GM21390 (cell line): Measurements from ENCODE around the gene RELA.
"Not testable (repeated sequence)": the region's sequence is repeated elsewhere in the genome, so short reads cannot be mapped to it uniquely, and the experiment has no call there.

Experiments used
- ATAC-seq: cut with Tn5 transposase; IDR thresholded peaks from one replicate; pipeline ENCODE4 v1.9.1; 2021; ENCODE audit not compliant: unreplicated experiment

Gene RELA

GRCh38 chr11:65649656-65650546, 12.8 kb downstream of the RELA start:
- no peak for ATAC-seq

GRCh38 chr11:65648997-65649493, 13.7 kb downstream of the RELA start:
- ATAC-seq = no peak

- no peak for ATAC-seq
Measured at GRCh38 chr11:65646958-65647701, 15.6 kb downstream of the RELA start.

GRCh38 chr11:65646288-65646957, 16.3 kb downstream of the RELA start:
- no peak for ATAC-seq

GRCh38 chr11:65645710-65646109, 17.0 kb downstream of the RELA start:
- ATAC-seq = no peak

- no peak for ATAC-seq
Measured at GRCh38 chr11:65644837-65645236, 17.9 kb downstream of the RELA start.

- no peak for ATAC-seq
Measured at GRCh38 chr11:65643971-65644370, 18.7 kb downstream of the RELA start.

GRCh38 chr11:65642014-65642671, 20.6 kb downstream of the RELA start:
- no peak for ATAC-seq

GRCh38 chr11:65641297-65642013, 21.3 kb downstream of the RELA start:
- ATAC-seq = no peak

- ATAC-seq = no peak
Measured at GRCh38 chr11:65640483-65641296, 22.0 kb downstream of the RELA start.

- peak; percentile 28 for ATAC-seq
Measured at GRCh38 chr11:65639623-65640482, 22.9 kb downstream of the RELA start.

GRCh38 chr11:65639228-65639597, 23.5 kb downstream of the RELA start:
- ATAC-seq = not testable (repeated sequence)

GRCh38 chr11:65637794-65638419, 24.8 kb downstream of the RELA start, which contains the start of gene SIPA1:
Gene SIPA1, plus strand, starts transcription at chr11:65638101. Its CDS starts 2,821 bp downstream, at chr11:65640922.
- ATAC-seq = no peak

GRCh38 chr11:65637032-65637557, 25.6 kb downstream of the RELA start:
- no peak for ATAC-seq

GRCh38 chr11:65636108-65637031, 26.3 kb downstream of the RELA start:
- no peak for ATAC-seq

GRCh38 chr11:65634905-65635731, 27.6 kb downstream of the RELA start:
- no peak for ATAC-seq
